Measurements from ENCODE around the gene STK32B.

STK32B gene

GRCh38 chr4:5330339-5330989 is 279.2 kb downstream of the STK32B start:
- peaks cover 5 to 8% of the 10 kb centered on the region in 2 donors for H3K9me3 Mint-ChIP-seq

GRCh38 chr4:5337731-5338130 is 286.5 kb downstream of the STK32B start:
- Mint-ChIP-seq H3K27me3 (peaks cover 0 to 9% of the 10 kb centered on the region in 2 donors), H3K27ac (no peak overlapping the region), H3K4me1 (ENCODE audit: low read depth in 2 of 2) (no peaks in the 10 kb centered on the region), H3K36me3 (ENCODE audit: insufficient read depth) (no peaks in the 10 kb centered on the region), H3K9me3 (peaks cover 0 to 7% of the 10 kb centered on the region in 2 donors), H3K4me3 (no peak overlapping the region)
- DNase-seq (no peak), ATAC-seq (replicated peaks) (no peak)

More at GRCh38 chr4:5330339-5330989, 279.2 kb downstream of the STK32B start:
- ATAC-seq (replicated peaks) (no peak), DNase-seq (no peak)
- Mint-ChIP-seq H3K4me3 (no peak overlapping the region), H3K27ac (no peak overlapping the region), H3K36me3 (ENCODE audit: insufficient read depth) (no peaks in the 10 kb centered on the region), H3K4me1 (ENCODE audit: low read depth in 2 of 2) (no peaks in the 10 kb centered on the region), H3K27me3 (peaks cover 0 to 4% of the 10 kb centered on the region in 2 donors)

GRCh38 chr4:5338531-5338930 is 287.3 kb downstream of the STK32B start:
- Mint-ChIP-seq H3K4me1 (ENCODE audit: low read depth in 2 of 2) (no peaks in the 10 kb centered on the region), H3K27me3 (peaks cover 0 to 9% of the 10 kb centered on the region in 2 donors), H3K27ac (no peak overlapping the region), H3K4me3 (no peak overlapping the region), H3K9me3 (peaks cover 0 to 7% of the 10 kb centered on the region in 2 donors), H3K36me3 (ENCODE audit: insufficient read depth) (no peaks in the 10 kb centered on the region)
- ATAC-seq (replicated peaks) (no peak), DNase-seq (no peak)

DNA sequence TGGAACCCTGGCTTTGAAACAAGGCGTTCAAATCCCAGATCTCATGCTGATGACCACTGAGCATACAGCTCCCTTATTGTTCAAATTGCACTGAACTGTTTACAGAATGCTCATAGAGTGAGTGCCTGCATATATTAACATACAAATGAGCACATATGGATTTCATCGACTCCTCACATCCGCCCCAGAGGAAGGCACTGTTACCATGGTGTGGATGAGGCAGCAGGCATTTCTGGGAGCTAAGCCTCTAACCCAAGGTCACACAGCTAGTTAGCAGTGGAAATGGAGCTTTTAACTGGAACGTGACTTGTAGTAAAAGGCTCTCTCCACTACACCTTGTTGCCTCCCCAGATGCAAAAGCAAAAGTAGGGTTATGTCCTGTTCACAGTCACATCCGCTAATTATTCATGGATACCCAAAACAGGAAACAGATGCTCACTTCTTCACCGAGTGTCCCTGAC is 289.7 kb downstream of the STK32B start:
- Mint-ChIP-seq H3K27ac (no peak overlapping the region), H3K4me1 (ENCODE audit: low read depth in 2 of 2) (no peaks in the 10 kb centered on the region), H3K9me3 (peaks cover 0 to 2% of the 10 kb centered on the region in 2 donors), H3K4me3 (no peak overlapping the region), H3K27me3 (peaks cover 0 to 6% of the 10 kb centered on the region in 2 donors), H3K36me3 (ENCODE audit: insufficient read depth) (no peaks in the 10 kb centered on the region)
- no peak for ATAC-seq (replicated peaks)
- DNase-seq, result no peak

DNA sequence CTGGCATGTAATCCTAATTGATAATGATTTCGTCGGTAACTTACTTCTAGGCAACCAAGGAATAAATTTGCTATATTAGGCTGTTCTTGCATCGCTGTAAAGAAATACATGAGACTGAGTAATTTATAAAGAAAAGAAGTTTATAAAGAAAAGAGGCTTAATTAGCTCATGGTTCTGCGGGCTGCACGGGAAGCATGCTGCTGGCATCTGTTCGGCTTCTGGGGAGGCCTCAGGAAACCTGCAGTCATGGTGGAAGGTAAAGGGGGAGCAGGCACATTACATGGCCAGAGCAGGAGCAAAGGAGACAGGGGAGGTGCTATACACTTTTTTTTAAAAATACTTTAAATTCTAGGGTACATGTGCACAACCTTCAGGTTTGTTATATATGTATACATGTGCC is 290.2 kb downstream of the STK32B start:
- Mint-ChIP-seq H3K4me1 (ENCODE audit: low read depth in 2 of 2) (no peaks in the 10 kb centered on the region), H3K4me3 (no peak overlapping the region), H3K27ac (no peak overlapping the region), H3K36me3 (ENCODE audit: insufficient read depth) (no peaks in the 10 kb centered on the region), H3K27me3 (peaks cover 0 to 6% of the 10 kb centered on the region in 2 donors), H3K9me3 (peaks cover 0 to 2% of the 10 kb centered on the region in 2 donors)
- ATAC-seq (replicated peaks), result no peak
- no peak for DNase-seq

- Mint-ChIP-seq H3K27ac (no peak overlapping the region), H3K27me3 (peaks cover 0 to 15% of the 10 kb centered on the region in 2 donors), H3K9me3 (peaks cover 0 to 4% of the 10 kb centered on the region in 2 donors), H3K4me1 (ENCODE audit: low read depth in 2 of 2) (no peaks in the 10 kb centered on the region), H3K36me3 (ENCODE audit: insufficient read depth) (no peaks in the 10 kb centered on the region), H3K4me3 (no peak overlapping the region)
- no peak for DNase-seq
- ATAC-seq (replicated peaks), result no peak
Observed at GRCh38 chr4:5355846-5356245, 304.6 kb downstream of the STK32B start.

GRCh38 chr4:5357870-5358269 is 306.6 kb downstream of the STK32B start:
- Mint-ChIP-seq H3K36me3 (ENCODE audit: insufficient read depth) (no peaks in the 10 kb centered on the region), H3K9me3 (peaks cover 0 to 4% of the 10 kb centered on the region in 2 donors), H3K4me1 (ENCODE audit: low read depth in 2 of 2) (no peaks in the 10 kb centered on the region), H3K27me3 (peaks cover 0 to 7% of the 10 kb centered on the region in 2 donors), H3K4me3 (no peak overlapping the region), H3K27ac (no peak overlapping the region)
- no peak for ATAC-seq (replicated peaks)
- DNase-seq, result no peak

GRCh38 chr4:5361968-5362367 is 310.7 kb downstream of the STK32B start:
- H3K9me3 Mint-ChIP-seq, result peaks cover 0 to 2% of the 10 kb centered on the region in 2 donors
- no peaks in the 10 kb centered on the region for H3K4me1 Mint-ChIP-seq (ENCODE audit: low read depth in 2 of 2)
- DNase-seq (no peak), ATAC-seq (replicated peaks) (no peak)
- no peaks in the 10 kb centered on the region for H3K36me3 Mint-ChIP-seq (ENCODE audit: insufficient read depth)
- H3K27me3 Mint-ChIP-seq, result no peaks in the 10 kb centered on the region
- H3K27ac Mint-ChIP-seq, result no peak overlapping the region
- no peak overlapping the region for H3K4me3 Mint-ChIP-seq

DNA sequence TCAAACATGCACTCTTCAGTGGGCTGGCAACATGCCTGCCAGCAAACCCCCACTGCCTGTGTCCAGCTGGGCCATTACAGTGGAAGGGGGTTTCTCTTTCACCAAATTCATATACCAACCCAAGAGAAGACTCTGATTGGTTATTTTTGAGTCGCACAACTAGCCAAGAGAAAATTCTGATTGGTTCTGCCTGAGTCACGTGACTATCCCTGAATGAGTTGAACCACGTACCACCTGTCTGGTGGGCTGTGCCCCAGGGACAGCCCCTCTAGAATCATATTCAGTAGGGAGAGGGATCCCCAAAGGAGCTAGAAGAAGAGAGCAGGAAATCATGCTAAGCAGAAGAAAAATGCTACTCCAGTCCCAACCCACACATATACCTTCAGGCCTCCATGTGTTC is 313.1 kb downstream of the STK32B start:
- no peaks in the 10 kb centered on the region for H3K4me1 Mint-ChIP-seq (ENCODE audit: low read depth in 2 of 2)

DNA sequence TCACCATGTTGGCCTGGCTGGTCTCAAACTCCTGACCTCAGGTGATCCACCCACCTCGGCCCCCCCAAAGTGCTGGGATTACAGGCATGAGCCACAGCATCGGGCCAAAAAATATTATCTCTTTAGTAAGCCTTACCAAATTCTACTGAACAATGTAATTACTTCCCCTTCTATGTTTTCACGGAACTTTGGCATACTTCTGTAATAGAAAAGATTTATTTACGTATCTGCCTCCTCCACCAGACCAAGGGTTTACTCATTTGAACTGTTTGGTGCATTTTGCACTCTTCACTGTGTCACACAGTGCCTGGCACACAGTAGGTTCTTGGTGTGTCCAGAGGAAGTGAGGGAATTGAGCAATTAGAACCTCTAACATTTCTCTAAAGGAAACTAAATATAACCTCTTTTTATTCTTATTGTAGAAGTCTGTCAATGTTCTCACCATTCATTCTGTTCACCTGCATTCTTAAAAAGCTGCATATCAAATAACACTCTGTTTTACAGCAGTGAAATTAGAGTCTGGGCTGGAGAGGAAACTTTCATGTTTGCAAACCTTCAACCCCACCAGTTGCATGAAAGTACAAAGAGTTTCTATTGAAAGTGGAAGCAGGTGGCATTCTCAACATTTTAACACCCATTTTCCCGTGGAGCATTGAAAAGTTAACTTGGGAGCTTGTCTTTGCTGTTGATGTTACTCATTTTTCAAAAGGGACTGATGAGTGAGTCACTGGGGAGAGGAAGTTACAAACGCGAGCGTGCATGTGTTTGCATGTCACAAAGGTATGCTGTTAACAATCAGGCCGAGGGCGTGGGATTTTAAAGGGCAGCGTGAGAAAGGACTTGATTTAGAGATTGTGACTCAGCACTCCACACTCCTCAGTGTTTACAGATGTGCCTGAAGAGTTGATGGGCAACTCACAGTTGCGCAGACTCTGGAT is 314.1 kb downstream of the STK32B start:
- Mint-ChIP-seq H3K27me3 (peaks cover 0 to 7% of the 10 kb centered on the region in 2 donors), H3K4me3 (no peak overlapping the region), H3K9me3 (peaks cover under 1 to 6% of the 10 kb centered on the region in 2 donors), H3K36me3 (ENCODE audit: insufficient read depth) (no peaks in the 10 kb centered on the region), H3K27ac (no peak overlapping the region), H3K4me1 (ENCODE audit: low read depth in 2 of 2) (no peaks in the 10 kb centered on the region)
- ATAC-seq (replicated peaks) (no peak), DNase-seq (no peak)

More for the DNA sequence above, 313.1 kb downstream of the STK32B start:
- Mint-ChIP-seq H3K27ac (no peak overlapping the region), H3K9me3 (peaks cover 2 to 6% of the 10 kb centered on the region in 2 donors), H3K27me3 (peaks cover 0 to 6% of the 10 kb centered on the region in 2 donors), H3K36me3 (ENCODE audit: insufficient read depth) (no peaks in the 10 kb centered on the region), H3K4me3 (no peak overlapping the region)
- no peak for ATAC-seq (replicated peaks)
- no peak for DNase-seq

- ATAC-seq (replicated peaks) (no peak), DNase-seq (no peak)
- no peak overlapping the region for H3K4me3 Mint-ChIP-seq
- no peak overlapping the region for H3K27ac Mint-ChIP-seq
- H3K27me3 Mint-ChIP-seq, result peaks cover 0 to 7% of the 10 kb centered on the region in 2 donors
- H3K9me3 Mint-ChIP-seq, result peaks cover 0 to 6% of the 10 kb centered on the region in 2 donors
- no peaks in the 10 kb centered on the region for H3K36me3 Mint-ChIP-seq (ENCODE audit: insufficient read depth)
- H3K4me1 Mint-ChIP-seq (ENCODE audit: low read depth in 2 of 2), result no peaks in the 10 kb centered on the region
Observed at GRCh38 chr4:5366009-5366386, 314.7 kb downstream of the STK32B start.

GRCh38 chr4:5366421-5366820 is 315.1 kb downstream of the STK32B start:
- Mint-ChIP-seq H3K27me3 (peaks cover 0 to 7% of the 10 kb centered on the region in 2 donors), H3K36me3 (ENCODE audit: insufficient read depth) (no peaks in the 10 kb centered on the region), H3K27ac (no peak overlapping the region), H3K9me3 (peaks cover 0 to 6% of the 10 kb centered on the region in 2 donors), H3K4me1 (ENCODE audit: low read depth in 2 of 2) (no peaks in the 10 kb centered on the region), H3K4me3 (no peak overlapping the region)
- no peak for ATAC-seq (replicated peaks)
- no peak for DNase-seq

DNA sequence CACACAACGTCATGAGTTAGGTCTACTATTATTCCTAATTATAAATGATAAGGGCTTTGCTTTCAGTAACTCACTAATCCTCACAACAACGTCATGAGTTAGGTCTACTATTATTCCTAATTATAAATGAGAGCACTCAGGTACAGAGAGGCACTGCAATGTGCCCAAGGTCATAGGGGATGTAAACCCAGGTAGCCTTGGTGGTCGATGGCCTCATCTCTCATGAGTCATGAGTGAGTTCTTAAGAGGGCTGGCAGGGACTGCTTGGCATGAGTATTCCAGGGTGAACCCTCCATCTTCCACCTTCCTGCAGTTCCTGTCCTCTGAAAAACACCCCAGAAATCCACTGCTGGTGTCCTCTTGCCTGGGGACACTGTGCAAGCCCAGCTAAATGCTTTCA is 317.1 kb downstream of the STK32B start:
- ATAC-seq (replicated peaks) (no peak), DNase-seq (no peak)
- Mint-ChIP-seq H3K27ac (no peak overlapping the region), H3K4me1 (ENCODE audit: low read depth in 2 of 2) (no peaks in the 10 kb centered on the region), H3K27me3 (peaks cover 2 to 7% of the 10 kb centered on the region in 2 donors), H3K4me3 (no peak overlapping the region), H3K9me3 (peaks cover 0 to 7% of the 10 kb centered on the region in 2 donors), H3K36me3 (ENCODE audit: insufficient read depth) (no peaks in the 10 kb centered on the region)
